ENCODE data around the gene POU2AF1. TPM values are rescaled to one million over a fixed set of nuclear protein-coding genes. Genes with fewer than 3 reads are reported as not detected.

POU2AF1 gene
- total RNA-seq, 1 experiment from 2014 or later = 0.22 TPM

- Mint-ChIP-seq H3K9me3 (0 out of 2 replicates have a peak, but pooled peaks cover 3% of the 10 kb centered on the region), H3K4me1 (peaks cover 9% of the 10 kb centered on the region), H3K27me3 (ENCODE audit: low read depth) (no peaks in the 10 kb centered on the region), H3K27ac (no peak overlapping the region), H3K4me3 (no peak overlapping the region), H3K36me3 (no peaks in the 10 kb centered on the region)
- no peak for DNase-seq (ENCODE audit: low spot score)
- no peak for TF ChIP-seq TEAD1 (CRISPR knock-in tag; IDR thresholded peaks at IDR 0.05)
- no peak for TF ChIP-seq SMAD4 (CRISPR knock-in tag; IDR thresholded peaks at IDR 0.05)
- no peak for TF ChIP-seq NR3C1 (CRISPR knock-in tag; conservative IDR thresholded peaks at IDR 0.05; ENCODE audit: low read depth)
- TF ChIP-seq HMGA2 (CRISPR knock-in tag; IDR thresholded peaks at IDR 0.05) = no peak
- TF ChIP-seq ZNF121 (CRISPR knock-in tag; IDR thresholded peaks at IDR 0.05) = no peak
- no peak for ATAC-seq
- ChIA-PET CTCF (interaction anchor here (1.4 to 2.6 kb wide), 2 partner anchors 11 to 14 kb away, joined by 3 to 15 read pairs; no protein-coding TSS in a partner anchor), POLR2A (no interaction called here)
These were observed 38.8 kb upstream of the POU2AF1 start for GRCh38 chr11:111417766-111418435.

GRCh38 chr11:111417011-111417765 lies 38.1 kb upstream of the POU2AF1 start:
- Mint-ChIP-seq H3K9me3 (0 out of 2 replicates have a peak, but pooled peaks cover 3% of the 10 kb centered on the region), H3K27ac (no peak overlapping the region), H3K27me3 (ENCODE audit: low read depth) (no peaks in the 10 kb centered on the region), H3K4me1 (peaks cover 9% of the 10 kb centered on the region), H3K4me3 (no peak overlapping the region), H3K36me3 (no peaks in the 10 kb centered on the region)
- CTCF ChIA-PET = interaction anchor here (0.8 to 2.6 kb wide), 4 partner anchors 12 to 118 kb away, joined by 3 to 15 read pairs (median 4); no protein-coding TSS in a partner anchor
- ATAC-seq (no peak), DNase-seq (ENCODE audit: low spot score) (no peak)
- no peak for TF ChIP-seq MAX (CRISPR knock-in tag; IDR thresholded peaks at IDR 0.05)
- no peak for TF ChIP-seq SP1 (CRISPR knock-in tag; conservative IDR thresholded peaks at IDR 0.05)
- TF ChIP-seq MLX (CRISPR knock-in tag; IDR thresholded peaks at IDR 0.05) = no peak
- TF ChIP-seq ATF6 (CRISPR knock-in tag; IDR thresholded peaks at IDR 0.05) = no peak
- POLR2A ChIA-PET = no interaction called here

GRCh38 chr11:111416231-111416960 lies 37.3 kb upstream of the POU2AF1 start:
- Mint-ChIP-seq H3K9me3 (0 out of 2 replicates have a peak, but pooled peaks cover 3% of the 10 kb centered on the region), H3K27me3 (ENCODE audit: low read depth) (no peaks in the 10 kb centered on the region), H3K4me3 (no peak overlapping the region), H3K36me3 (no peaks in the 10 kb centered on the region), H3K4me1 (peaks cover 9% of the 10 kb centered on the region), H3K27ac (no peak overlapping the region)
- ChIA-PET CTCF (interaction anchor here (0.8 to 2.6 kb wide), 3 partner anchors 12 to 117 kb away, joined by 3 to 15 read pairs (median 4); no protein-coding TSS in a partner anchor), POLR2A (no interaction called here)
- ATAC-seq (no peak), DNase-seq (ENCODE audit: low spot score) (no peak)
- no peak for TF ChIP-seq ZNF138 (CRISPR knock-in tag; conservative IDR thresholded peaks at IDR 0.05)
- no peak for TF ChIP-seq ARID4B (CRISPR knock-in tag; IDR thresholded peaks at IDR 0.05; ENCODE audit: borderline replicate concordance)
- TF ChIP-seq ETV6 (CRISPR knock-in tag; IDR thresholded peaks at IDR 0.05) = no peak
- TF ChIP-seq FOXK1 (CRISPR knock-in tag; IDR thresholded peaks at IDR 0.05) = no peak
- no peak for TF ChIP-seq TEAD1 (CRISPR knock-in tag; IDR thresholded peaks at IDR 0.05)
- no peak for TF ChIP-seq E2F5 (CRISPR knock-in tag; IDR thresholded peaks at IDR 0.05)
- TF ChIP-seq STAT6 (CRISPR knock-in tag; conservative IDR thresholded peaks at IDR 0.05; ENCODE audit: low read depth) = no peak
- TF ChIP-seq USF1 (CRISPR knock-in tag; IDR thresholded peaks at IDR 0.05) = no peak
- no peak for TF ChIP-seq CBFB (CRISPR knock-in tag; IDR thresholded peaks at IDR 0.05; ENCODE audit: low read depth)
